Hematopoietic multipotent progenitor cell treated with erythropoietin and hydrocortisone succinate and interleukin-3 and kit ligand, for 15 days (in vitro differentiated cells): ENCODE measurements around the gene DGCR2.
"Not testable (repeated sequence)": the region's sequence is repeated elsewhere in the genome, so short reads cannot be mapped to it uniquely, and the experiment has no call there.

Experiments used
- DNase-seq: peaks from one replicate; pipeline ENCODE4 v3.0.0-alpha.2; 2015; ENCODE audit warnings: low spot score

Gene DGCR2

DNA sequence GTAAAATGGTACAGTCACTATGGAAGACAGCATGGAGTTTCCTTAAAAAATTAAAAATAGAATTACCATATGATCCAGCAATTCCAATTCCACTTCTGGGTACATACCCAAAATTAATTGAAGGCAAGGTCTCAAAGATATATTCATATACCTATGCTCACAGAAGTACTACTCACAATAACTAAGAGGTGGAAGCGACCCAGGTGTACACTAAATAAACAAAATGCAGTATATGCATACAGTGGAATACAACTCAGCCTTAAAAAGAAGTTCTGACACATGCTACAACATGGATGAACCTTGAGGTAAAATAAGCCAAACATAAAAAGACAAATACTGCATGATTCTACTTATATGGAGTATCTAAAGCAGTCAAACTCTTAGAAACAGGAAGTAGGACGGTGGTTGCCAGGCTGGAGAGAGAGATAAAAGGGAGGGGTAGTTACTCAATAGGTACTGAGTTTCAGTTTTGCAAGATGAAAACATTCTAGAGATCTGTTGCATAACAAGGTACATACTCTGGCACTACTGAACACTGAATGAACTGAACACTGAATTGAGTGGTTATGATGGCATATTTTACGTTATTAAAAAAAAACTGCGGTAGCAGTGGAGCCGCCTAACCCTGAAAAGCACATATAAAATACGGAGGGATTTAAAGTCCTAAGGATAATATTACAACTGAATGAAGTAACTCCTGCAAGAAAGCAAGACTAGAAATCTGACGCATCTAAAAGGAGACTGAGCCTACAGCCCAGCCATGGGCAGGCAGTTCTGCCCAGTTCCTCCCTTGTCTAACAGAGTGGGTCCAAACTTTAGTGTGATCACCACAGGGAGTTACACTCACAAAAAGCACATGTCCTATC, 12.8 kb downstream of the DGCR2 start:
- DNase-seq, result peak; percentile 87

DNA sequence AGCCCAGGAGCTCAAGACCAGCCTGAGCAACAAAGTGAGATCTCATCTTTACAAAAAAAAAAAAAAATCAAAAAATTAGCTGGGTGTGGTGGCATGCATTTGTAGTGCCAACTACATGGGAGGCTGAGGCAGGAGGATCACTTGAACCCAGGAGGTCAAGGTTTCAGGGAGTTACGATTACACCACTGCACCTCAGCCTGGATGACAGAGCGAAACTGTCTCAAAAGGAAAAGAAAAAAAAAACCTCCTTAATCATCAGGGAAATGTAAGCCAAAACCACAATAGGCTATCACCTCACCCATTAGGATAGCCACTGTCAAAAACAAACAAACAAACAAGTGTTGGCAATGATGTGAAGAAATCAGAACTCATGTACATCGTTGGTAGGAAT, 13.4 kb downstream of the DGCR2 start:
- peak; percentile 47 for DNase-seq

DNA sequence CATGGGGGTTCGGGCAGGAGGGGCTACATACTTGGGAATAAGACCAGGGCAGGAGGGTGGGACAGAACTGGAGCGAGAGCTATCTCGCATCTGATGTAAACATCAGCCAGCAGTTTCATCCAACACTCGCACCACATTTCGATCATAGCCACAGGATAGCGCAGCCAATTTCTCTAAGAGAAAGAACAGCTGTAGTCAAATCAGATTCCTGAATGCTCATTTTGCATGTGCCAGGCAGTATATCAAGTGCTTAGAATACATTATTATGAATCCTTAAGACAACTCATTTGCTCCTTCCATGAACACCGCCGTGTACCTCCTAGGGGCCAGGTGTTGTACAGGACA, 14.5 kb downstream of the DGCR2 start:
- no peak for DNase-seq

DNA sequence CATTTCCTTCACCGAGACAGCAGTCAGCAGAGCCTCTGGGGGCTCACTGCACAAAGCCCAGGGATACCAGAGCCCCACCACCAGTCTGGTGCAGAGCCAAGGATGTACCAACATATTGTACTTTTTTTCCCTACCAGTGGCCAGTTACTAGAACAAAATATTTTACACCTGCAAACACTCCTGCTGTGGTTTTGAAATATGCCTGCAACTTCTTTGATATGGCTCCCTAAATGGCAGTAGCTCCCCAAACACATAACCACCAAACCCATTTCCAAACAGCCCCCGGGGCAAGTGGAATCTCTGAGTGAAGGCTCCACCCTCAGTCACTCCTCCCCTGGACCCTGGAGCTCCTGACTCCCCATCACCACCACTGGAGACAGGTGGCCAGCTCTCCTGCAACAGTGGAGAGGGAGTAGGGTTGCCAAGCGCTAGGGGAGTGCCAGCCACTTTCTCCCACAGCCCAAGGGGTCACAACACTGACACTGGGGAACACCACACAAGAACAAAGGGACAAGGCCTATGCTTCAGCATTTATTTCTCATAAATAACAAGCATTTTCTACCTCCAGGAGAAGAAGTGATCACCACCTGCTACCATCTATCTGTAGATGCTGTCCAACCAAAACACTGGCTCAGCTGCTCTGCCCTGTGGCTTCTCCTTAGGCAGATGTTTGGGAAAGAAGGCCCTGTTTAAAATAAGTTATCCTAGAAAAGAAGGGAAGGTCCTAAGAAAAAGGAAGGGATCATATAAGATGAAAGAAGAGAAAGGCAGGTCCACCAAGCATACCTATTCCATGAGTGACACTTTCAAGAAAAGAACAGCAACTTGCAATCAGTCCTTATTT, 15.1 kb downstream of the DGCR2 start:
- DNase-seq, result no peak

DNA sequence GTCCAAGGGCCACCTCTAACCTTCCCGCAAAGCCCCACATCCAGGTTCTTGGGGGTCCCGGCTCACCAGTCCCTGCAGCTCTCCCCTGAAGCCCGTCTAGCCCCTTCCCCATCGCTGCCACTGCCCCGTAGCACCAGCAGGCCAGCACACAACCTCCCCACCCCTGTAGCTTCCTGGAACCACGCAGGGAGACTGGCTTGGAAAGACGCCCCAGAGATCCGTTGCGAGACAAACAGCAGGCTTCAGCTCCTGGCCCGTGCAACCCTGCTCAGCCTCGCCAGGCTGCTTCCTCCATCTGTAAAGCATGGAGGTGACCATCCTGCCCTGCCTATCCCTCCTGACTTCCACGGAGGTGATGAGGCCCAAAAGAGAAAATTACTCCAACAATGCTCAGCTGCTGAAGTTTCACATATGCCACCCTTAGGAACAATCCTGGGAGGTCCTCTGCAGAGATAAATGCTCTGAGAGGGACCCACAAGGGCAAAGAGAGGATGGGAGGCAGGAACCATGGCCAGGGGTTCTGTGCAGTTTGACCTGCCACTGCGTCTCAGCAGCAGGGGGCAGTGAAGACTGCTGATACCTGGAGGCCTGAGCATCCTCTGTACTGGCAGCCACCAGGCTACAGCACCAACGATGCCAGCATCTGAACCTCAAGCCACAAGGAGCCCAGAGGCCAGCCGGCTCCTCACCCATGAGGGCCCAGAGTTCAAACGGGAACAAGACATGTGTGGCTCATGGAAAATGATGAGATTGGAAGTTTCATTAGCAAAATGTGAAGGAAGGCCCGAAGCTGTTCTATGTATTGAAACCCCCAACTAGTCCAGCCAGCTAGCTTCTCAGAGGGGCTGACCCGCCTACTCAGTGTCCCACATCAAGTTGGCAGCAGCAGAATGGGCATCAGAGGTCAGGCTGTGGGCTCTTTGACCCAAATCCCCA, 16.1 kb downstream of the DGCR2 start:
- DNase-seq, result peak; percentile 66

DNA sequence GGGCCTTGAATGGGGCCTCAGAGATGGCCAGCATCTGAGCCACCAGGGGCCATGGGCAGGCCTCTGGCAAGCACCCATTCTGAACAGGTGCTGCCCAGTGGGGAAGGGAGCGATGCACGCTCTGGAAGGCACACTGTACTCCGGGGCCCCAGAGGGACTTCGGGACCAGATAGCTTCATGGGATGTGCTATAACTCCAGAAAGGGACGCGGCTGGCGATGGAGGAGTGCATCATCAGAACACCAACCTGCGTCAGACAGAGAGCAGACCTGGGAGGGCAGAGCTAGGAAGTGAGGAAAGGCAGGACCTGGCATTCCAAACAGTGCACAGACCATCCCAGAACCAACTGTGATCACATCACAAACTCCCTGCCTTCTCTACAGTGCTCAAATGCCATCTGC, 16.8 kb downstream of the DGCR2 start:
- no peak for DNase-seq

DNA sequence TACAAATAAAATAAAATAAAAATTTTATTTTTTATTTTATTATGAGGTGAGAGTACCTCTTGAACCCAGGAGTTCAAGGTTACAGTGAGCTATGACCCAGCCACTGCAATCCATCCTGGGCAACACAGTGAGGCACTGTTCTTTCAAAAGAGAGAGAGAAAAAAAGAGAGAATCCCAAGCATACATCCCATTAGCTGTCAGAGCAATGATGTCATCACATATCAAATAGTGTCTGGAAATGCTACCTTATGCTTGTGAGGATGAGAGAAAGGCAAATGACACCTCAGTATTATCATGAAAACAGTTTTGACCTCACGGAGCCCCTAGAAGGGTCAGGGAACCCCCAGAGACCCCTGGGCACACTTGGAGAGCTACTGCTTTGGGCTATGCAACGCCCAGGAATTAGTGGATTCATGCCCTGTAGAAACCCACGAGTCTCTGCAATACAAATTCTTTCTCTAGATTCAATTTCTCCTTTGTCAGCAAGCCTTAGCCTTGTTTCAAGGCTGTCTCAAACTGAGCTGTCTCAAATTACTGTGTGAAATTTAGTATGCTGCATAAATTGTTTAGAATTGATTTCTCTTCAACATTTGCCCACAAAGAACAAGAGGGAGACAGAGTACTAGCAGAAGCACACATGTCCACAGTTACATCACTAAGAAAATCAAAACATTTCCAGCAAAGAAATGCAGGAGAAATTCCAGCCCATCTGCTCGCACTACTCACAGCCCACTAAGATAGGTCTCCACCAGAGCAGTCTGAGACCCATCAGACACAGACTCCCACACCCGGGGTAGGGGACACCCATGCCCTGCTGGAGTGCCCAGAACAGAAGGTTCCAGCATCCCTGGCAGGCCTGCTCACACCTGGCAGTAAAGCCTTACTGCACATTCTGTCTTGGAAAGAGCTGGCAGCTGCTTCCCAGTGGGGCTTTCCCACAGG, 18.1 kb downstream of the DGCR2 start:
- DNase-seq, result no peak

DNA sequence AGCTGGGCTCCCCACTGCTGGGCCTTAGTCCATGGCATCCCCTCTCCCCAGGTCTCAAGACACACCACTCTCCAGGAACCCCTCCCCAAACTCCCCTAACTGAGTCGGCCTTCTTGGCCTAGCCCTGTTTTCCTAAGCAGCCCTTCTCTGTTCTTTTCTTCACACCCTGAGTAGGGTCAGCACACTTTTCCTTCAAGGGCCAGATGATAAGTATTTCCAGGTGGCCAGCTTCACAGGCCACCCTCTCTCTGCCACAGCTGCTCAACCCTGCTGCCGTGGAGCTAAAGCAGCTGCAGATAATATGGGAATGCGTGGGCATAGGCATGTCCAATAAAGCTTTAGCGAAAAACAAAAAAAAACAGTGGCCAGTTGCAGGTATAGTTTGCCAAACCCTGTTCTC, 24.1 kb downstream of the DGCR2 start:
- no peak for DNase-seq

DNA sequence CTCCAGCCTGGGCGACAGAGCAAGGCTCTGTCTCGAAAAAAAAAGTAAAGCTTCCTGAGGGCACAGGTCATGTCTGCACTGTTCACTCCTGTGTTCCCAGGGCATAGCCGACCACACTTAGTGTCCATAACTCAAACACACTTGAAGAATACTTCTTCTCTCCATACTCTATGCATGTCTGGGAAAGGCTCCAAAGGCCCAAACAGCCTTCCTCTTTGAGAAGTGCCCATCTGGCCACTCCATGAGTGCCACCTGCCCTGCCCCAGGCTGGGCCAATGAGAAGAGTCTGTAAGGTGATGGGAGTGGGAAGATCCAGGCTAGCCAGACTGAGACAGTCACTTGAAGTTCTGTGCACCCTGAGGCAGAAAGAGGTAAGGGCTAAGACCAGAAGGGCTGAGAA, 24.7 kb downstream of the DGCR2 start:
- no peak for DNase-seq

DNA sequence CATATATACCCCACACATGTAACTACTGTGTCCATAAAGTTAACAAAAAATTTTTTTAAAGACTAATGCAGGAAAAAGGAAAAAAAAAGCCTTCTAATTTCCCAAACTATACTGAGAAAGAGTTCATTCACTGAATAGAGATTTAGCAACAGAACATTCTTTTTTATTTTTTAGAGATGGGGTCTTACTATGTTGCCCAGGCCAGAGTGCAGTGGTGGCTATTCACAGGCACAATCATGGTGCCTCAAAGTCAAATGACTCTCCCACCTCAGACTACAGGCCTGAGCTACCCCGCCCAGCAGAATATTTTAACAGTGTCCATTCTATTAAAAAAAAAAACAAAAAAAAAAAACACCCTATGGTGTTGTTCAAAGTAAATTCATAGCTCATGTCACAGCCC, 25.7 kb downstream of the DGCR2 start:
- DNase-seq, result no peak

DNA sequence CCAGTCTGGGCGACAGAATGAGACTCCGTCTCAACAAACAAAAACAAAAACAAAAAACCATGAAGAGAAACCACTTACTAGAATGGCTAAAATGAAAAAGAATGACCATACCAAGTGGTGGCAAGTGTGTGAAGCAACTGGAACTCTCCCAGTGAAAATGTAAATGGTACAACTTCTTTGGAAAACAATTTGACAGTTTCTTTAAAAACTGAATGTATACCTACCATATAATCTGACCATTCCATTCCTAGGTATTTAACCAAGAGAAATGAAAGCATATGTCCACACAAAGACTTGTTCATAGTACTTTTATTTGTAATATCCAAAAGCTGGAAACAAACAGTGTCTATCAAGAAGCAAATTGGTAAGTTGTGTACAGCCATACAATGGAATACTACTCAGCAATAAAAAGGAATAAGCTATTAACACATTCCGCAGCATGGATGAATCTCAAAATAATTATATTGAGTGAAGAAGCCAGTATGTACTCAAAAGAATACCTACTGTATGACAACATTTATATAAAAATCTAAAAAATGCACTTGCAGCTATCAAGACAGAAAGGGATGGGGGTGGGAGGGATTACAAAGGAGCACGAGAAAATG, 27.7 kb downstream of the DGCR2 start:
- no peak for DNase-seq

DNA sequence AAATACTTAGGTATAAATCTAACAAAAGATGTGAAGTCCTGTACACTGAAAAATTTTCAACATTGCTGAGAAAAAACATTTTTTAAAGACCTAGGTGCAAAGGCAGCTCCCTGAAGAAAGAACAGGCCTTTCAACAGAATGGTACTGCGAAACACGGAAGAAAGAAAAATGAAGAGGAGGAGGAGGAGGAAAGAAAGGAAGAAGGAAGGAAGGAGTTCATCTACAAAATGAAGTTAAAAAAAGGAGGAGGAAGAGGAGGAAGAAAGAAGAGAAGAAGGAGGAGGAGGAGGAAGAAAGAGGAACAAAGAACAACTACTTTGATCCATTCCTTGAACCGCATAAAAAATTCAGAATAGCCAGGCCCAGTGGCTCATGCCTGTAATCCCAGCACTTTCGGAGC, 29.5 kb downstream of the DGCR2 start:
- no peak for DNase-seq

DNA sequence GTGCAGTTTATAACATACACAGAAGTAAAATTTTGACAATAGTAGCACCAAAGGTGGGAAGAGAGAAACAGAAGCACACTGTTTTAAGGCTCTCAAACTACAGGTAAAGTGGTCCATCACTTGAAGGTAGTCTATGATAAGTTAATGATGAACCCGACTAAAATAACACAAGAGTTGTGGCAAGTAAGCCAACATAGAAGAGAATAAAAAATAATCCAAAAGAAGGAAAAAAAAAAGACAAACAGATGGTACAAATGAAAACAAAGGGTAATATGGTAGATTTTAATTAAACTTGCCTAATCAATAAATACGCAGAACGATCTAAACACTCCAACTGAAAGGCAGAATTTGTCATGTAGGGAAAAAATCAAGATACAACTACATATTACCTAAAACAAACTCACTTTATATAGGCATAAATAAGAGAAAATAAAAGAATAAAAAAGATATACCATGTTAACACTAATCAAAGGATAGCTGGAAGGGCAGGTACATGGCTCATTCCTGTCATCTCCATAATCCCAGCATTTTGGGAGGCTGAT, 31.6 kb downstream of the DGCR2 start:
- no peak for DNase-seq

DNA sequence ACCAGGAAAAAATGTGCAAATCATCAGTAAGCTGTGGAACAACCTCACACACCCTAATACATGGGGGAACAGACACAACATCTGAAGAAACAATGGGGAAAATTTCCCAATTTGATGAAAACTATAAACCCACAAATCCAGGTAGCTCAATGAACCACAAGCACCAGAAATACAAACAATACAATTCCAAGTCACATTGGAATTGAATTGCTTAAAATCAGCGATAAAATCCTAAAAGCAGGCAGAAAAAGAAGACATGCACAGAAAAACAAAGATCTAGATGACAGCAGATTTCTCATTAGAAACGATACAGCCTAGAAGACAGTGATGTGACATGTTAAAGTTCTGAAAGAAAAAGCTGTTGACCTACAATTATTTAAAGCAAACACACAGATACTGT, 32.0 kb downstream of the DGCR2 start:
- DNase-seq, result no peak

DNA sequence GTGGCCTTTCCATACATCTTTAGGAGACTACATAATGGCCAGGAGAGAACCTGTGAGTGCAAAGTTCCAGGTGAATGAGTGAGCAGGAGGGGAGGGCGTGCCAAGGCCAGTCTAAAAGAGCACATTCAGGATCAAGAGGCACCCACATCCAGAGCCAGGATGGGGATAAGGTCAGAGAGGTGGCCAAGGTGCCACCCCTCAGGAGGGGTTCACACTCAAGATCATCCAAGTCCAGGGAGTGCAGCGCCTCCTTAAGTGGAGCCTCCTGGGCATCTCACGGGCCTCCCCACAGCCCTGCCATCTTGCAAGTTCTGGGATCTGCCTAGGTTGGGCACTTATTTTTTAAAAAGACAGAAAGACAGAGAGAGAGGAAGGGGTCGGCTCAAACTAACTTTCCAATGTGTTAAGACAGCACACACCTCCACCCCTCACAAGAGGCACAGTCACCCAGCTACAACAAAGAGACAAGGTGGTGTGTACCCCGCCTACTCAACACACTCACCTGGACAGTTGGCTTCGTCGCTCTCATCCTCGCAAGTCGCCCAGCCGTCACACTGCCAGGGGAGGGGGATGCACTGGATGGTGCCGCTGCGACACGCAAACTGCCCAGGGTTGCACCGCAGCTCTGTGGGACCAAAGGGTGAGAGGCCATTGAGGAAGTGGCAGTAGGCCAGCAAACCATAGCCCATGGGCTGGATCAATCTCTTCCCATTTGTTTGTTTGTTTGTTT, 33.2 kb downstream of the DGCR2 start:
- DNase-seq, result no peak

DNA sequence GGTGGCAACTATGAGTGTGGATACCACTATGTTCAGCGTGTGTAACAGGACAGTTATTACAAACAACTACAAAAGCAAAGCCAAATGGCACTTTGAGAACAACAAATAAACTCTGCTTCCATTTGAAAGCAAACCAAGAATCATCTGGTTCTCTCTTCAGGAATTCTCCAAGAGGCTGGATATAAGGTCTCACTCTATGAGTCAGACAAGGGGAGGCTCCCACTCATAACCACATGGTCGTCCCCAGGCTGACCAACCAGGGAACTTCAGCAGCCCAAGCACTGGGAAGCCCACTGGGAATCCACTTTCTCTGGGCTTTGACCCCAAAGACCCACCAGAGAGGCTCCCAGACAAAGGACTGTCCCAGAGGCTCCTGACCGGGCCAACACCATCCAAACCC, 35.3 kb downstream of the DGCR2 start:
- no peak for DNase-seq

DNA sequence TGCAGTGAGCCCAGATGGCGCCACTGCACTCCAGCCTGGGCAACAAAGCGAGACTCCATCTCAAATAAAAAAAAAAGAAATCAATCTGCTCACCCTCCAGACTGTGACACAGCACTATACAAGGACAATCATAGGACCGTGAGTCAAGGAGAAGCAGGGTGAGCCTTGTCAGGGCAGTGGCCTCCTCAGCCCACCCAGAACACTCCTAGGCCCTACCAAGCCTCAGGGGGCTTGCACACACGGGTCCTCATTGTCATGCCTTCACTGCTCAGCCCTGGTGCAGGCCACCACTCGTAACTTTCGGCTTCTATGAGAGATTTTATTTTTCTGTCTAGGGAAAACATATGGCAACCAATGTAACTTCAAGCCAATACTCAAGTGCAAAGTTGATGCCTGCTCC, 35.8 kb downstream of the DGCR2 start:
- DNase-seq, result no peak

DNA sequence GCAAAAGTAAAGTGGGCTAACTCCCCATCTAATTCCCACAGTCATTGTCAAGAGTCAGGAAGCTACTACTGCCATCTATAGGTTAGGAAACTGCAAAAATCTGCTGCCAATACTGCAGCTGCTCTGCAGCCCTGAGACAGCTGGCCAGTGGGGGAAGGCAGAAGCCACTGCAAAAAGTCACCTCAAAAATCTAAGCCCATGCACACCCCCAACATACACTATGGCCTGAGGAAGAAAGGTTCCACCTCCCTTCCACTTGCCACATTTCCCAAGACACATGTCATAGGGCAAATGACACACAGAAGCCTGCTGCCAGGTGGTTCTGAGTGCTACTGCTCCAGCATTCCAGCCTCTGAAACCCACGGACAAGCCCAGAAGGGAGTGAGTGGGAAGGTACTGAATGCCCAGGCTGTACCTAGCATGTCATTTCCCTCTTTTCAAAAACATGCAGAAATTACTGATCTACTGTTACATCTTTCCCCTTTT, 36.9 kb downstream of the DGCR2 start:
- DNase-seq, result peak; percentile 26

DNA sequence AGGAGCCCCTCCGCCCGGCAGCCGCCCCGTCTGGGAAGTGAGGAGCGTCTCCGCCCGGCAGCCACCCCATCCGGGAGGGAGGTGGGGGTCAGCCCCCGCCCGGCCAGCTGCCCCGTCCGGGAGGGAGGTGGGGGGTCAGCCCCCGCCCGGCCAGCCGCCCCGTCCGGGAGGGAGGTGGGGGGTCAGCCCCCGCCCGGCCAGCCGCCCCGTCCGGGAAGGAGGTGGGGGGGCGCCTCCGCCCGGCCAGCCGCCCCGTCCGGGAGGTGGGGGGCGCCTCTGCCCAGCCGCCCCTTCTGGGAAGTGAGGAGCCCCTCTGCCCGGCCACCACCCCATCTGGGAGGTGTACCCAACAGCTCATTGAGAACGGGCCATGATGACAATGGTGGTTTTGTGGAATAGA, 37.6 kb downstream of the DGCR2 start:
- not testable (repeated sequence) for DNase-seq

DNA sequence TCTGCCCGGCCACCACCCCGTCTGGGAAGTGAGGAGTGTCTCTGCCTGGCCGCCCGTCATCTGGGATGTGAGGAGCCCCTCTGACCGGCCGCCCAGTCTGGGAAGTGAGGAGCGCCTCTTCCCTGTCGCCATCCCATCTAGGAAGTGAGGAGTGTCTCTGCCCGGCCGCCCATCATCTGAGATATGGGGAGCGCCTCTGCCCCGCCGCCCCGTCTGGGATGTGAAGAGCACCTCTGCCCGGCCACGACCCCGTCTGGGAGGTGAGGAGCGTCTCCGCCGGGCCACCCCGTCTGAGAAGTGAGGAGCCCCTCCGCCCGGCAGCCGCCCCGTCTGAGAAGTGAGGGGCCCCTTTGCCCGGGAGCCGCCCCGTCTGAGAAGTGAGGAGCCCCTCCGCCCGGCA, 38.1 kb downstream of the DGCR2 start:
- not testable (repeated sequence) for DNase-seq
